IMR-90 (cell line): Measurements from ENCODE around the gene KLK5. TPM values are rescaled to one million over a fixed set of nuclear protein-coding genes. Genes with fewer than 3 reads are reported as not detected.

Experiments
- ATAC-seq: fragments of 200-7000 bp; cut with Tn5 transposase; 2 replicates; pipeline ENCODE4 v1.9.1; 2020; ENCODE audit warnings: low read depth, mild to moderate bottlenecking, moderate library complexity
- BruUV-seq: library from RNA; stranded (reverse); fragments of 400-500 nt; replicated peaks from 2 replicates; lab custom pipeline; 2021; lab: Mats Ljungman, UMichigan
- CTCF ChIA-PET: fragments of 300-600 bp; formaldehyde crosslinking; extraction: SDS; loops from one replicate; lab custom pipeline; 2021; ENCODE audit warnings: antibody characterized with exemption; lab: Yijun Ruan, JAX
- POLR2A ChIA-PET: fragments of 300-600 bp; sonication (Branson Sonifier 250); formaldehyde crosslinking; loops from one replicate; lab custom pipeline; 2022; ENCODE audit warnings: antibody characterized with exemption; ENCODE audit not compliant: unreplicated experiment; lab: Charles Lee
- DNase-seq: peaks from one replicate; pipeline ENCODE4 v3.0.0; 2013
- H2AFZ ChIP-seq: replicated peaks from 2 replicates; pipeline ENCODE3; 2013; ENCODE audit warnings: low read length, mild to moderate bottlenecking; ENCODE audit not compliant: poor library complexity
- H2AK5ac ChIP-seq: 2 replicates; pipeline ENCODE4 v1.6.1; 2013; ENCODE audit warnings: low read depth, low read length, inconsistent platforms
- H2AK9ac ChIP-seq: replicated peaks from 2 replicates; pipeline ENCODE3; 2013; ENCODE audit warnings: mild to moderate bottlenecking, low read depth, low read length, moderate library complexity; ENCODE audit not compliant: poor library complexity
- H2BK120ac ChIP-seq: 2 replicates; pipeline ENCODE4 v1.6.1; 2013; ENCODE audit warnings: low read depth, low read length, inconsistent platforms
- H2BK15ac ChIP-seq: 3 replicates; pipeline ENCODE4 v1.6.1; 2013; ENCODE audit warnings: low read depth, low read length, inconsistent platforms
- H2BK20ac ChIP-seq: 2 replicates; pipeline ENCODE4 v1.6.1; 2013; ENCODE audit warnings: low read depth, mild to moderate bottlenecking, inconsistent platforms, low read length, moderate library complexity
- H2BK5ac ChIP-seq: 2 replicates; pipeline ENCODE4 v1.6.1; 2013; ENCODE audit warnings: mild to moderate bottlenecking, low read depth, low read length, inconsistent platforms; ENCODE audit not compliant: poor library complexity, severe bottlenecking
- H3K14ac ChIP-seq: replicated peaks from 2 replicates; pipeline ENCODE4 v1.6.1; 2013; ENCODE audit warnings: low read depth, low read length, inconsistent platforms
- H3K18ac ChIP-seq: 2 replicates; pipeline ENCODE4 v1.6.1; 2013; ENCODE audit warnings: low read depth, low read length, control low read depth
- H3K23ac ChIP-seq: 2 replicates; pipeline ENCODE4 v1.6.1; 2013; ENCODE audit warnings: low read depth, low read length, inconsistent platforms
- H3K27ac ChIP-seq: 2 replicates; pipeline ENCODE4 v1.5.1; 2013; ENCODE audit warnings: mild to moderate bottlenecking, control low read depth, low read length; ENCODE audit not compliant: insufficient read depth
- H3K27me3 ChIP-seq: 2 replicates; pipeline ENCODE4 v1.6.1; 2013; ENCODE audit warnings: low read length; ENCODE audit not compliant: control insufficient read depth, insufficient read depth
- H3K36me3 ChIP-seq: 2 replicates; pipeline ENCODE4 v1.6.1; 2013; ENCODE audit warnings: low read length, mixed read lengths; ENCODE audit not compliant: control insufficient read depth, insufficient read depth
- H3K4ac ChIP-seq: 2 replicates; pipeline ENCODE4 v1.6.1; 2013; ENCODE audit warnings: low read depth, low read length, inconsistent platforms
- H3K4me1 ChIP-seq: 2 replicates; pipeline ENCODE4 v1.6.1; 2013; ENCODE audit warnings: low read length, mixed read lengths; ENCODE audit not compliant: control insufficient read depth, insufficient read depth
- H3K4me2 ChIP-seq: 2 replicates; pipeline ENCODE4 v1.6.1; 2013; ENCODE audit warnings: low read depth, mild to moderate bottlenecking, control low read depth, low read length, moderate library complexity
- H3K4me3 ChIP-seq: 2 replicates; pipeline ENCODE4 v1.5.1; 2013; ENCODE audit warnings: low read depth, mild to moderate bottlenecking, control low read depth, low read length, moderate library complexity; ENCODE audit not compliant: insufficient read depth
- H3K56ac ChIP-seq: 2 replicates; pipeline ENCODE4 v1.6.1; 2013; ENCODE audit warnings: low read length, inconsistent platforms; ENCODE audit not compliant: insufficient read depth; ENCODE audit errors: extremely low read depth
- H3K79me1 ChIP-seq, 2 experiments: 2 replicates each; pipeline ENCODE4 v1.6.1; 2013; ENCODE audit warnings: low read length in 2 of 2, inconsistent platforms in 1 of 2, low read depth in 1 of 2
- H3K9ac ChIP-seq: 2 replicates; pipeline ENCODE4 v1.6.1; 2013; ENCODE audit warnings: low read depth, low read length, control low read depth
- H3K9me1 ChIP-seq: 2 replicates; pipeline ENCODE4 v1.6.1; 2013; ENCODE audit warnings: low read length, inconsistent platforms; ENCODE audit not compliant: insufficient read depth
- H3K9me3 ChIP-seq: 2 replicates; pipeline ENCODE4 v1.6.1; 2013; ENCODE audit warnings: low read length; ENCODE audit not compliant: control insufficient read depth, insufficient read depth
- H4K20me1 ChIP-seq: 2 replicates; pipeline ENCODE4 v1.6.1; 2013; ENCODE audit warnings: low read length, inconsistent platforms; ENCODE audit not compliant: insufficient read depth
- H4K5ac ChIP-seq: 2 replicates; pipeline ENCODE4 v1.6.1; 2013; ENCODE audit warnings: mild to moderate bottlenecking, low read depth, low read length, control low read depth
- H4K8ac ChIP-seq, 2 experiments: 2 replicates each; pipeline ENCODE4 v1.6.1; 2013; ENCODE audit warnings: low read depth in 2 of 2, low read length in 2 of 2, control low read depth in 1 of 2, inconsistent platforms in 1 of 2
- H4K91ac ChIP-seq: 2 replicates; pipeline ENCODE4 v1.6.1; 2013; ENCODE audit warnings: low read depth, low read length, inconsistent platforms; ENCODE audit not compliant: insufficient read depth
- FOS ChIP-seq: fragments of 150-350 bp; IDR thresholded peaks from 2 replicates; pipeline ENCODE4 v1.6.1; 2016; ENCODE audit warnings: low read depth, low read length
- MAFK ChIP-seq: IDR thresholded peaks from 2 replicates; pipeline ENCODE4 v1.6.1; 2012; ENCODE audit warnings: low read depth, low read length, improper control_type of control experiment
- MAZ ChIP-seq: IDR thresholded peaks from 2 replicates; pipeline ENCODE4 v1.6.1; 2012; ENCODE audit warnings: low read depth, mild to moderate bottlenecking, low read length, improper control_type of control experiment, moderate library complexity, borderline replicate concordance
- RAD21 ChIP-seq: IDR thresholded peaks from 2 replicates; pipeline ENCODE4 v1.6.1; 2012; ENCODE audit warnings: low read length, improper control_type of control experiment
- SMC3 ChIP-seq: fragments of 150-350 bp; IDR thresholded peaks from 2 replicates; pipeline ENCODE4 v1.6.1; 2016; ENCODE audit warnings: low read depth, mild to moderate bottlenecking, antibody characterized with exemption, low read length, moderate library complexity
- WGBS, 2 experiments: methylation state at CpG; one replicate each; pipeline versions ENCODE4 v1.1.5 to v1.1.7; 2013; ENCODE audit warnings: missing lambda C conversion rate in 2 of 2; ENCODE audit not compliant: insufficient read length in 1 of 2; ENCODE audit errors: extremely low coverage in 2 of 2; 5-methylcytosine and 5-hydroxymethylcytosine counted together
- dilution Hi-C: fragments of 300-500 bp; cut with HindIII; formaldehyde crosslinking; loops from one replicate; pipeline ENCODE4 v1.14.3; 2018; ENCODE audit warnings: low sequenced_read_pairs; ENCODE audit not compliant: unreplicated experiment
- in situ Hi-C: fragments of 300-500 bp; cut with MboI; formaldehyde crosslinking; loops from 3 replicates; pipeline ENCODE4 v1.14.3; 2019; ENCODE audit warnings: low sequenced_read_pairs, inconsistent platforms, mixed read lengths
- intact Hi-C: fragments of 100-400 bp; cut with micrococcal nuclease; formaldehyde crosslinking; loops from 2 replicates; pipeline ENCODE4 v1.10.0; 2022
- polyA plus RNA-seq, 3 experiments: library from polyadenylated mRNA; depleted of rRNA; stranded (reverse); fragments of >200 nt; gene quantifications; 2 replicates each; pipeline ENCODE4 v1.2.3, GENCODE V29; 2012; ENCODE audit warnings: low replicate concordance in 1 of 3
- total RNA-seq: library from RNA; depleted of rRNA; stranded (reverse); fragments of >200 nt; gene quantifications from 2 replicates; pipeline ENCODE4 v1.2.3, GENCODE V29; 2012

KLK5 gene
- total and polyA plus RNA-seq, 2 of the 4 experiments (the other 2 are of a cell fraction): not detected

- Histone ChIP-seq H2AK5ac (no peak overlapping the region), H3K4me1 (no peaks in the 10 kb centered on the region), H2BK15ac (no peak overlapping the region), H2BK120ac (no peak overlapping the region), H3K4me2 (no peak overlapping the region), H2BK20ac (no peak overlapping the region), H3K9ac (no peak overlapping the region), H3K79me1 (no peaks in the 10 kb centered on the region), H3K4me3 (no peak overlapping the region), H2AFZ (no peak overlapping the region), H3K14ac (no peak overlapping the region), H4K8ac (no peak overlapping the region), H3K56ac (no peak overlapping the region), H3K36me3 (no peaks in the 10 kb centered on the region), H3K18ac (no peak overlapping the region), H3K27me3 (no peaks in the 10 kb centered on the region), H4K91ac (no peak overlapping the region), H3K27ac (no peak overlapping the region), H3K9me3 (no peaks in the 10 kb centered on the region), H4K20me1 (no peaks in the 10 kb centered on the region), H2AK9ac (no peak overlapping the region), H4K5ac (no peak overlapping the region), H2BK5ac (no peak overlapping the region), H3K9me1 (no peaks in the 10 kb centered on the region), H3K4ac (no peak overlapping the region), H3K23ac (no peak overlapping the region)
- WGBS, 2 experiments: no CpG with 5 or more reads among the region's 11 CpGs
- CTCF ChIA-PET: interaction anchor here (0.6 kb wide), 1 partner anchor 28 kb away, joined by 5 read pairs; no protein-coding TSS in a partner anchor
- intact Hi-C loops: no loop called here
- no peak for ATAC-seq
- no peak for TF ChIP-seq SMC3
- TF ChIP-seq FOS: no peak
- no peak for TF ChIP-seq MAFK
- TF ChIP-seq MAZ: no peak
- TF ChIP-seq RAD21: no peak
- POLR2A ChIA-PET: no interaction called here
- in situ Hi-C loops: no loop called here
- BruUV-seq: no TSS peak
- dilution Hi-C loops: no loop called here
- DNase-seq: no peak
These were observed 28.8 kb upstream of the KLK5 start for GRCh38 chr19:50981587-50982146.
